GM21360 (cell line): ENCODE results near the gene MAEA.

Experiments used
- ATAC-seq: cut with Tn5 transposase; IDR thresholded peaks from one replicate; pipeline ENCODE4 v1.9.1; 2021; ENCODE audit warnings: mild to moderate bottlenecking, moderate library complexity; ENCODE audit not compliant: unreplicated experiment

Gene MAEA

DNA sequence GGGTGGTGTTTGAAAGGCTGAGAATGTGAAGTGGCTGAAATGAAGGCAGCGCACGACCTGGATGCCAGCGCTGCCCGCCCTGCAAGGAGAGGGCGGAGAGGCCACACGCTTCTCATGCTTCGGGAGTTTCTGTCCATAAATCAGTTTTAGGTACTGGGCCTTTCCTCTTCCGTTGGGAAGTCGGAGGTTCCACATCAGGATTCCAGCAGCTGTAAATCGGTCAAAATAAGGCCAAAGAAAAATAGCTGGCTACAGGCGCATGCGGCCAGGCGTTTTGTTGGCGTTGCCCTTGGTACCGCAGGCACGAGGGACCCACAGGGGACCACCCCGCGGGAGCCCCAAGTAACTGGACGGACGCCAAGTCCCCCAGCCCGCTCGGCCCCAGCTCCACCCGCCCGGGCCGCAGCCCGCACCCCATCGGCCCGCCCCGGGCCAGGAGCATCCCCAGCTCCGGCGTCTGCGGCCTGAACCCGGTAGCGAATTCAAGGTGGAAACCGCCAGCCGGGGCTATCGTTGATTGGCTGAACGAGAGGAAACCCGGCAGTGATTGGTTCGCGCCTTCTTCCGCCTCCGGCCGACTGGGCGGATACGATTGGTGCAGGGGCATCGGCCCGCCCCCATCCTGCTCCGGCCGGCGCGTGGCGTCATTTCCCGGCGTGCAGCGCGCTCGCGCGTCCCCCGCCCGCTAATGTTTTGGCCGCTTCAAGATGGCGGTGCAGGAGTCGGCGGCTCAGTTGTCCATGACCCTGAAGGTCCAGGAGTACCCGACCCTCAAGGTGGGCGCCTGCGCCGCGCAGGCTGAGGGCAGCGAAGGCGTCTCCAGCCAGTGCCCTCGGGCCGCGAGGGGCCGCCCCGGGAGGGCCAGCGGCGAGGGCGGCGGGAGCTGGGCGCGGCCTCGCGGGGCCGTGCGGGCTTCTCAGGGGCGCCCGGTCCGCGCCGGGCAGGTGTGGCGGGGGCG, at the start of gene MAEA:
TSS of gene MAEA (plus strand) at position 685 of the 958 bp plus-strand sequence. CDS start at position 708, 23 bp downstream.
- ATAC-seq, result peak; percentile 92

- ATAC-seq, result no peak
Measured at GRCh38 chr4:1239950-1240307, 49.8 kb upstream of the MAEA start.

DNA sequence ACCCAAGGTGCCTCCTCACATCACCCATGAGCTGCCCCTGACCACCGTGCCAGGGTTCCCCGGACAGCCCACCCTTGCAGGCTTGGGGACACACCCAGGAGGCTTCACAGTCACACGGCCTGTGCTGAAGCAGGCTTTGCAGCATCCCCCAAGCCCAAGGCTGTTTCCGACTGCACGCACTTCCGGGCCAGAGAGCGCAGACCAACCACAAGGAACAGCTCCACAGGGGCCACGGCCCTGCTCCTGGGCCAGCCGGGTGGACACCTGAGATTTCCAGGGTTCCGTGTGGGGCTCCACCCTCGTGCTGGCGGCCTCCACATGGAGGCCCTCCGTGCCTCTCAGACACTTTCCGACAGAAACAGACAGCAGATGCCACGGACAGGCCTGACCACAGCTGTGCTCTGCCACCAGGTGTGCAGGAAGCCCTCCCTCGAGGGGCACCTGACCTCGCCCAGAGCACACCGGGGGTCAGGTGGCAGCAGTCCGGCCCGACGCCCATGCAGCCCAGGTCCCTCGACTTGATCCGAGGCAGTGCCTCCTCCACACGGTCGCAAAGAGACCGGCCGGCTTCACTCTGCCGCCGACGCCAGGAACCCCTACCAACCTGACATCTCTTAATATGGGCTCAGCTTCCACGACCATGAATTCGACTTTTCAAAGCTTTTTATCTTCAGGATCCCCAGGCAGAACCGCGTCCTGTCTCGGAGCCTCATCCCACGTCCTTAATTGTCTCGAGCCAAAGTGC, 48.8 kb upstream of the MAEA start:
- ATAC-seq, result no peak

- no peak for ATAC-seq
Measured at GRCh38 chr4:1241466-1241935, 48.2 kb upstream of the MAEA start.

DNA sequence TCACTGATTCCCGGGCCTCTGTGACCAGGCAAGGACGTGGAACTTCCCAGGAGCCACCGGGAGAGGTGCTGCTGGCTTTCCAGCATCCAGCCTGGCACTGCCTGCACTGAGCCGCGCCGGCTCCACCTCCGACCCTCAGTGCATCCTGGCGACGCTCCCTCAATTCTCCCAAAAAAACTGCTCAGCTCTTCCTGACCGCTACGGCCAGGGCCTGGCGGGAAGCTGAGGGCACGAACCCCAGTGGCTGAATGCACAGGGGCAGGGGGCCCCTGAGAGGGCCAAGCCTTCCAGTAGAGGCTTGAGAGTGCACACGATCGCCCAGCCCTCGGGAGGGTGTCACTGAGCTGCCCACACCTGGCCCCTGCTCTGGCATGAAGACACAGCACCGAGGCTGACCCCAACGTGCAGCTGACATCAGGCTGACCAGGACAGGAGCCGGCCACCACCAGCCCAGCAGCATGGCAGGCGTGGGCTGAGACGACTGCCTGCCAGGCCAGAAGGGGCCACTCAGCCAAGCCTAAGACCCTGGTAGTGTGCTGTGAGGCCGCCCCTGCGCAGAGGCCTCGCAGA, 47.7 kb upstream of the MAEA start:
- no peak for ATAC-seq

GRCh38 chr4:1242506-1243450, 46.9 kb upstream of the MAEA start:
- no peak for ATAC-seq

- ATAC-seq, result no peak
Measured at GRCh38 chr4:1243451-1244080, 46.1 kb upstream of the MAEA start.

DNA sequence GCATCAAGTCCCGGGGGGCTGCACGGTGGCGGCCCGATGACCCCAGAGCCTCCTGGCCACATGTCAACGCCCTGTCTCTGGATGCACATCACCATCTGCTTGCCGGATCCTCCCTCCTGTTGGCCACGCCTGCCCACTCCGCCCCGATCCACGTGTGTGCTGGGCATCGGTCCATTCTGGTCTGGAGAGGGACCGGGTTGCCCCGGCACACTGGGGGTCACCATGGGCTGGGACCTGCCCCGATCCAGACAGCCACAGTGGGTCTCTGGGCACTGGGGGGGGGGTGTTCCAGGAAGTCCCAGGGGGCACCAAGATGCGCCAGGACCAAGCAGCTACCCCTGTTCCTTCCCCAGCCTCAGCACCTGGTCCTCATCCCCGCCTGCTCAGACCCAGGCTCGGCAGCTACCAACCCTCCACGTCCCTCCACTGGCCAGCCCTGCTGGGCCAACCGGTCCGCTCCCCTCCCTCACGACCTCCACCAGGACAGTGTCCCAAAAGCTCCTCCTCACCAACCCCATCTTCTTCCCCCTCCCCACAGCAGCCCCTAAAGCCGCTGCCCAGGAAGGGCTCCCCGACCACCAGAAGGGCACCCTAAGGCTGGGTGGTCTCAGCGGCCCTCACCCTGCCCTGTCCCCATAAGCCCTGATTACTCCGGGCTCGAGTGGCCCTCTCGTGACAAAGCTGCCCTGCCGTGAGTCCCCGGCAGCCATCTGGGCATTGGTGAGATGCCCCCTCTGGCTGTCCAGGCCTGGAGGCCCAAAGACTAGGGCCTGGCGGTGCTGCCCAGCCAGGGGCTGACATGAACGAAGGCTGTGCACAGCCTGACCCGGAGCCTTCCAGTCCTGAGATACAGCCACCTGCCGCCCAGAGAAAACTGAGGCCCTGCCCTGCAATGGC, 45.4 kb upstream of the MAEA start:
- no peak for ATAC-seq

GRCh38 chr4:1244978-1245471, 44.7 kb upstream of the MAEA start:
- ATAC-seq, result no peak

DNA sequence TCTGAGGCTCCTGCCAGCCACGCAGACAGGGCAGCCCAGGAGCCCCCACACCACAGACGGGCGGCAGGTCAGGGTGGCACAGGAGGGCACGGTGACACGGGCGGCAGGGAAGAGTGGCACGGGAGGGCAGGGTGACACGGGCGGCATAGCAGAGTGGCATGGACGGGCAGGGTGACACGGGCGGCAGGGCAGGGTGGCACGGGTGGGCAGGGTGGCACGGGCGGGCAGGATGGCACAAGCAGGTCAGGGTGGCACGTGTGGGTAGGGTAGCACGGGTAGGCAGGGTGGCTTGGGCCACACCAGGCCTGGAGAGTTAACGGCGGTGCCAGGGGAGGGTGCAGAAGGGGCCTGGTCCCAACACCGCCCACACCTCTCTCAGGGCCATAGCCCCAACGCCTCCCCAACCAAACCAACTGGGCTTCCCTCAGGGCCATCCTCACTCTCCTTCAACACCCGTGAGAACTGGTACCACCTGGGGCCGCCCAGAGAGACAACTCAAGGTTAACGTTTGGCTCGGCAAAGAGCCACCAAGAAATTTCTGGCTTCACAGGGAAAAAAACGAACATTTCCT, 44.1 kb upstream of the MAEA start:
- ATAC-seq, result no peak

DNA sequence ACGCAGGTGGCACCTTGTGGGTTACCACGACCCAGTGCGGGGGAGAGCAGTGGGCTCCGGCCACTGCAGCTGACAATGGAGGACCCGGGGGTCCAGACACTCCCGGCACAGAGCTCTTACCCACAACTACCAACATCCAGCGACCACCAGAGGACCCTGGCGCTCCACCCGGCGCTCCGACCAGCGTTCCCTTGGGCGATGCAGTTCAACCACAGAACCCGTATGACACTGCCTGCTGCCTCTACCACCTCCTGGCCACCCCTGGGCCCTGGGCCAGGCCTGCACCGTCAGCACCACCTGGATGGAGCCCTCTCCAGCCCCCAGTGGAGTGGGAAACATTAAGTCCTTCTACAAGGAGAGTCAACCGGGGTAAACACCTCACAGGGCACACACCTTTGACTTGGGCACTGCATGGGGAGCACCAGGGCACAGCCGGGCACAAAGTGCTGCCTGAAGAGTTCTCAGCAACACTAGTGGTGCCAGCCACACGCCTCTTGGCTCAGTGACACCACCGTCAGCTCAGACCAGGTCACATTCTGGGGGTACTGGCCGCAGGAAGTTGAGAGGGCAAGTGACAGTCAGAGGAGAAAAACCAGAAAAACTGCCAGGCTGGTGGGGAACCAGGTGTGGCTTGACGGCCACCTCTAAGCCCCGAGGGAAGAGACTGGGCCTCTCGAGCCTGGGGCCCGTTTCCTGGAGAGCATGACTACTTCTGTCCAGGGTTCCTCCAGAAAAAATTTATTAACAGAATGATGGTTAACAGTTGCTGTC, 43.4 kb upstream of the MAEA start:
- no peak for ATAC-seq

GRCh38 chr4:1246901-1247863, 42.5 kb upstream of the MAEA start:
- no peak for ATAC-seq

- ATAC-seq, result peak; percentile 11
Measured at GRCh38 chr4:1247864-1248244, 41.8 kb upstream of the MAEA start.

DNA sequence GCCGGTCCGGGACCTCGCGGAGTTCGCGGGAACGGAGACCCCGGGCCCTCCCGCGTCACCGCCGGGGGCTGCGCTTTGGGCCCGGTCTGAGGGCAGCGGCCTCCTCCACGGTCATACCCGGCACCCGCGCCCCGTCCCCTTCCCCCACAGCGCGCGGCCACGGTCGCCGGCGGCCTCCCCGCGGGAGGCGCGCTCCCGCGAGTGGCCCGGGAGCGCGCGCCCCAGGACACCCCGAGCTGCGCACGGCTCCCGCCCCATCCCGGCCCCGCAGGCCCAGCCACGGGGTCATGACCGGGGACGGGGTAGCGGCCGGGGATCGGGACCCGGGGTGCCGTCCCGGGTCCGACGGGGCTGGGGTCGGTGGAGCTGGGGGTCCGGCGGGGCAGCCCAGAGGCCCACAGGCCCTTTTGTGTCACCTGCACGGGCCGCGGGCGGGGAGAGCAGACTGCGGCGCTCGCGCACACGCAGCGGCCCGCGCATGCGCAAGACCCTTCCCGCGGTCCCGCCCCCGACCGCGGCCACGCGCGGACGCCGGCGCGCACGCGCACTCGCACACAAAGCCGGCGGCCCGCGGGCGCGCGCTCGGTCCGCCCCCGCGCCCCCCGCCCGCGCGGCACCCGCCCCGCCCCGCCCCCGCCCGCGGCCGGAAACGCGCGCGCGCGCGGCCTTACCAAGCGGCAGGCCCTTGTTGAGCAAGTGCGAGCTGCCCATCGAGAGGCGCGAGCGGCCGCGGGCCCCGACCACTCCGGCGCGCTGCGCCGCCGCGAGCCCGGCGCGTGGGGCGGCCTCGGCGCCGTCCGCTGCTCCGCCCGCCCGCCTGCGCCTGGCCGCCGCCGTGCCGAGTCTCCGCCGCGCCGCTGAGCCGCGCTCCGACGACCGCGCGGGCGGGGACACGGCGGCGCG, 41.2 kb upstream of the MAEA start, which contains the start of gene CTBP1:
TSS of gene CTBP1 (minus strand) at position 886 of the 903 bp plus-strand sequence. CDS start 7,799 bp downstream, outside the sequence.
- ATAC-seq, result peak; percentile 39

- peak; percentile 50 for ATAC-seq
Measured at GRCh38 chr4:1249148-1249730, 40.5 kb upstream of the MAEA start.
